Vagina (tissue), 2 donors: ENCODE results near the gene CADM1. TPM values are rescaled to one million over a fixed set of nuclear protein-coding genes. Genes with fewer than 3 reads are reported as not detected.

Experiments
- DNase-seq, 2 donors: peaks; one replicate each; pipeline ENCODE4 v3.0.0-alpha.2; 2017; ENCODE audit errors: extremely low spot score in 2 of 2
- H3K27ac ChIP-seq: fragments of 200-600 bp; sonication (generic); one replicate; pipeline ENCODE4 v1.5.1; 2019
- H3K27me3 ChIP-seq: fragments of 200-600 bp; sonication (generic); one replicate; pipeline ENCODE4 v1.5.1; 2019
- H3K36me3 ChIP-seq, 2 donors: fragments of 200-600 bp; sonication (generic); one replicate each; pipeline ENCODE4 v1.5.1; 2017 to 2019
- H3K4me1 ChIP-seq: fragments of 200-600 bp; sonication (generic); one replicate; pipeline ENCODE4 v1.5.1; 2019
- H3K4me3 ChIP-seq, 2 donors: fragments of 200-600 bp; sonication (generic); 1 replicate in 1 of 2; 2 replicates in 1 of 2; pipeline ENCODE4 v1.5.1; 2016 to 2019
- H3K9me3 ChIP-seq: fragments of 200-600 bp; sonication (generic); one replicate; pipeline ENCODE4 v1.5.1; 2019
- CTCF ChIP-seq, 3 experiments: fragments of 450-650 bp in 2 of 3; fragments of 200-600 bp in 1 of 3; sonication (generic) in 1 of 3; IDR thresholded peaks; one replicate each; pipeline ENCODE4 v1.5.1; 2017 to 2019; ENCODE audit warnings: antibody characterized with exemption in 3 of 3, mild to moderate bottlenecking in 2 of 3, moderate library complexity in 2 of 3
- POLR2A ChIP-seq, 2 donors: fragments of 450-650 bp; IDR thresholded peaks; one replicate each; pipeline ENCODE4 v1.6.1; 2017; ENCODE audit warnings: antibody characterized with exemption in 2 of 2, mild to moderate bottlenecking in 2 of 2, moderate library complexity in 2 of 2
- POLR2AphosphoS5 ChIP-seq, 2 donors: sonication (generic); formaldehyde crosslinking; IDR thresholded peaks; one replicate each; pipeline ENCODE4 v1.9.0; 2017; ENCODE audit warnings: antibody characterized with exemption in 2 of 2, mild to moderate bottlenecking in 2 of 2, low read depth in 1 of 2; ENCODE audit not compliant: insufficient read depth in 1 of 2
- intact Hi-C: fragments of 100-400 bp; cut with DNase I; formaldehyde crosslinking; loops from one replicate; pipeline ENCODE4 v1.15.1; 2023
- small RNA-seq: library from RNA; depleted of rRNA; stranded (forward); fragments of <200 nt; gene quantifications from one replicate; pipeline ENCODE3, GENCODE V24; 2016
- total RNA-seq: library from RNA; depleted of rRNA; stranded (reverse); fragments of >200 nt; gene quantifications from one replicate; pipeline ENCODE4 v1.2.3, GENCODE V29; 2016

Gene CADM1
- total RNA-seq, 1 donor from 2014 or later = 37.1 TPM

- no peak for DNase-seq
- Histone ChIP-seq H3K4me1 (no peaks in the 10 kb centered on the region), H3K9me3 (no peaks in the 10 kb centered on the region), H3K36me3 (no peaks in the 10 kb centered on the region), H3K27me3 (no peaks in the 10 kb centered on the region), H3K4me3 (no peak overlapping the region), H3K27ac (no peak overlapping the region)
- TF ChIP-seq POLR2AphosphoS5 (IDR thresholded peaks at IDR 0.05; ENCODE audit: insufficient read depth in 1 of 2, low read depth in 1 of 2) = no peak
- TF ChIP-seq CTCF (IDR thresholded peaks at IDR 0.05) = no peak
- TF ChIP-seq POLR2A (IDR thresholded peaks at IDR 0.05) = no peak
- intact Hi-C loops = no loop called here
Observed at GRCh38 chr11:115126515-115127208, 377.6 kb downstream of the CADM1 start.

- intact Hi-C loops = no loop called here
Observed at GRCh38 chr11:115126092-115126491, 378.1 kb downstream of the CADM1 start.

GRCh38 chr11:115124786-115125185, 379.4 kb downstream of the CADM1 start:
- TF ChIP-seq POLR2A (IDR thresholded peaks at IDR 0.05) (no peak), POLR2AphosphoS5 (IDR thresholded peaks at IDR 0.05; ENCODE audit: insufficient read depth in 1 of 2, low read depth in 1 of 2) (no peak), CTCF (IDR thresholded peaks at IDR 0.05) (no peak)

More at GRCh38 chr11:115126092-115126491, 378.1 kb downstream of the CADM1 start:
- no peaks in the 10 kb centered on the region for H3K27me3 ChIP-seq
- no peak for DNase-seq
- H3K4me1 ChIP-seq = no peaks in the 10 kb centered on the region
- no peak for TF ChIP-seq CTCF (IDR thresholded peaks at IDR 0.05)
- TF ChIP-seq POLR2A (IDR thresholded peaks at IDR 0.05) = no peak
- no peak for TF ChIP-seq POLR2AphosphoS5 (IDR thresholded peaks at IDR 0.05; ENCODE audit: insufficient read depth in 1 of 2, low read depth in 1 of 2)
- no peak overlapping the region for H3K27ac ChIP-seq
- no peaks in the 10 kb centered on the region for H3K9me3 ChIP-seq
- H3K36me3 ChIP-seq = no peaks in the 10 kb centered on the region
- H3K4me3 ChIP-seq = no peak overlapping the region

GRCh38 chr11:115123641-115124040, 380.6 kb downstream of the CADM1 start:
- no peaks in the 10 kb centered on the region for H3K9me3 ChIP-seq
- no peak overlapping the region for H3K27ac ChIP-seq
- no peaks in the 10 kb centered on the region for H3K27me3 ChIP-seq
- TF ChIP-seq POLR2A (IDR thresholded peaks at IDR 0.05) (no peak), POLR2AphosphoS5 (IDR thresholded peaks at IDR 0.05; ENCODE audit: insufficient read depth in 1 of 2, low read depth in 1 of 2) (no peak)
- no peak overlapping the region for H3K4me3 ChIP-seq
- H3K36me3 ChIP-seq = no peaks in the 10 kb centered on the region
- H3K4me1 ChIP-seq = no peaks in the 10 kb centered on the region
- DNase-seq = no peak
- intact Hi-C loops = no loop called here

More at GRCh38 chr11:115124786-115125185, 379.4 kb downstream of the CADM1 start:
- H3K4me1 ChIP-seq = no peaks in the 10 kb centered on the region
- intact Hi-C loops = no loop called here
- no peaks in the 10 kb centered on the region for H3K36me3 ChIP-seq
- no peak overlapping the region for H3K27ac ChIP-seq
- no peaks in the 10 kb centered on the region for H3K9me3 ChIP-seq
- no peak for DNase-seq
- no peaks in the 10 kb centered on the region for H3K27me3 ChIP-seq
- no peak overlapping the region for H3K4me3 ChIP-seq

GRCh38 chr11:115122274-115122673, 381.9 kb downstream of the CADM1 start:
- no peak for DNase-seq
- TF ChIP-seq CTCF (IDR thresholded peaks at IDR 0.05) (no peak), POLR2AphosphoS5 (IDR thresholded peaks at IDR 0.05; ENCODE audit: insufficient read depth in 1 of 2, low read depth in 1 of 2) (no peak), POLR2A (IDR thresholded peaks at IDR 0.05) (no peak)

More at GRCh38 chr11:115122274-115122673, 381.9 kb downstream of the CADM1 start:
- Histone ChIP-seq H3K4me3 (no peak overlapping the region), H3K9me3 (no peaks in the 10 kb centered on the region), H3K4me1 (no peaks in the 10 kb centered on the region), H3K36me3 (no peaks in the 10 kb centered on the region), H3K27me3 (no peaks in the 10 kb centered on the region), H3K27ac (no peak overlapping the region)
- intact Hi-C loops = no loop called here

Small RNA genes lying within 50 kb of the gene (small RNA-seq; reads per million reads assigned to genes)
- gene RF01293 = not detected
